ENCODE data around the gene NRXN3.

The NRXN3 gene

DNA sequence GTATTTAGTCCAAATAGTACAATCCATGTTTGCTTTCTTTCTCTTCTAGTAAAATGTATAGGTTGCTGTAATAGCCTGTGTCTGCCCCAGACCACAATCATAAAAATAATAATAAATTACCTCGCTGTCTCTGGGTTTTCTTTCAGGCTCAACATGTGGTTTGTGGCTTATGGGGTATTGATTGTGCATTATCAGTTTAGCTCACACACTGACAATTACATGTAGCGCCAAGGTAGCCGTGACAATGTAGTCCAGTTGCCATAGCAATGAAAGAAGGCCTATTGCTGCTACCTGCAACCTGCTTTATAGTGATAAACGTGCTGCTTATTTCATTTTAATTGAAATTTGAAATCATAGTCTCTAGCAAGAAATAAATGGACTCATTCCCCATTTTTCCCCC lies 1009.8 kb downstream of the NRXN3 start:
- TF ChIP-seq EZH2 (IDR thresholded peaks at IDR 0.05; ENCODE audit: borderline replicate concordance, low read length): no peak
- TF ChIP-seq, protein P1, sequence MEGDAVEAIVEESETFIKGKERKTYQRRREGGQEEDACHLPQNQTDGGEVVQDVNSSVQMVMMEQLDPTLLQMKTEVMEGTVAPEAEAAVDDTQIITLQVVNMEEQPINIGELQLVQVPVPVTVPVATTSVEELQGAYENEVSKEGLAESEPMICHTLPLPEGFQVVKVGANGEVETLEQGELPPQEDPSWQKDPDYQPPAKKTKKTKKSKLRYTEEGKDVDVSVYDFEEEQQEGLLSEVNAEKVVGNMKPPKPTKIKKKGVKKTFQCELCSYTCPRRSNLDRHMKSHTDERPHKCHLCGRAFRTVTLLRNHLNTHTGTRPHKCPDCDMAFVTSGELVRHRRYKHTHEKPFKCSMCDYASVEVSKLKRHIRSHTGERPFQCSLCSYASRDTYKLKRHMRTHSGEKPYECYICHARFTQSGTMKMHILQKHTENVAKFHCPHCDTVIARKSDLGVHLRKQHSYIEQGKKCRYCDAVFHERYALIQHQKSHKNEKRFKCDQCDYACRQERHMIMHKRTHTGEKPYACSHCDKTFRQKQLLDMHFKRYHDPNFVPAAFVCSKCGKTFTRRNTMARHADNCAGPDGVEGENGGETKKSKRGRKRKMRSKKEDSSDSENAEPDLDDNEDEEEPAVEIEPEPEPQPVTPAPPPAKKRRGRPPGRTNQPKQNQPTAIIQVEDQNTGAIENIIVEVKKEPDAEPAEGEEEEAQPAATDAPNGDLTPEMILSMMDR (IDR thresholded peaks at IDR 0.05; ENCODE audit: low read length): no peak
- no peak overlapping the region for H3K27ac ChIP-seq (ENCODE audit: low read depth, low read length, poor library complexity, severe bottlenecking)

DNA sequence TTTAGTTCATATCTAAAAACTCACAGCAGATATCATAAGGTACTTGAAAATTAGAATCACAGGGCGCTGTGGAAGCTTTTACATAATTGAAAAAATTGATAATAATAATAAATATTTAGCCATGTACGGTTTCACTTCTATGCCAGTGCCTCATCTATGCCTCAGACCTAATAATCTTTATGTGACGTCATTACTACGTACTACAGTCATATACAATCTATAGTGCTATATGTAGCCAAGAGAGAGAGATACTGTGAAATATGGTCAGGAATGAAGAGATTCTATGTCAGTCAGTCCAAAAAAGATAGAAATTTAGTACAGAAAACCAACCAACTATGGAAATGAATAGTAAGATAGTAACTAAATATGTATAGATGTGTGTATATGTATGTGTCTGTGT lies 1010.5 kb downstream of the NRXN3 start:
- Histone ChIP-seq H2AFZ (ENCODE audit: low read length) (no peak overlapping the region), H4K20me1 (ENCODE audit: insufficient read depth, low read length) (no peaks in the 10 kb centered on the region), H3K4me3 (ENCODE audit: low read depth, low read length, poor library complexity, severe bottlenecking) (no peak overlapping the region), H3K4me1 (ENCODE audit: insufficient read depth, low read length, severe bottlenecking) (no peaks in the 10 kb centered on the region), H3K79me2 (ENCODE audit: insufficient read depth, low read length) (no peaks in the 10 kb centered on the region), H3F3A (ENCODE audit: insufficient read depth, low read length) (no peaks in the 10 kb centered on the region), H3K9ac (ENCODE audit: low read length) (no peak overlapping the region), H3K9me3 (ENCODE audit: low read length) (no peaks in the 10 kb centered on the region), H3K27ac (ENCODE audit: low read depth, low read length, poor library complexity, severe bottlenecking) (no peak overlapping the region), H3K36me3 (ENCODE audit: insufficient read depth, low read length) (no peaks in the 10 kb centered on the region), H3K9me2 (ENCODE audit: low read depth, low read length) (no peaks in the 10 kb centered on the region), H3K4me2 (ENCODE audit: low read length) (no peak overlapping the region), H3K27me3 (ENCODE audit: insufficient read depth, low read length) (no peaks in the 10 kb centered on the region)
- TF ChIP-seq EZH2 (IDR thresholded peaks at IDR 0.05; ENCODE audit: borderline replicate concordance, low read length): no peak
- TF ChIP-seq, protein P1 (IDR thresholded peaks at IDR 0.05; ENCODE audit: low read length): no peak

More for the DNA sequence above, 1009.8 kb downstream of the NRXN3 start:
- H4K20me1 ChIP-seq (ENCODE audit: insufficient read depth, low read length): no peaks in the 10 kb centered on the region
- no peaks in the 10 kb centered on the region for H3K4me1 ChIP-seq (ENCODE audit: insufficient read depth, low read length, severe bottlenecking)
- H3K9ac ChIP-seq (ENCODE audit: low read length): no peak overlapping the region
- H3K79me2 ChIP-seq (ENCODE audit: insufficient read depth, low read length): no peaks in the 10 kb centered on the region
- no peak overlapping the region for H3K4me2 ChIP-seq (ENCODE audit: low read length)
- no peak overlapping the region for H2AFZ ChIP-seq (ENCODE audit: low read length)
- no peaks in the 10 kb centered on the region for H3F3A ChIP-seq (ENCODE audit: insufficient read depth, low read length)
- H3K9me3 ChIP-seq (ENCODE audit: low read length): no peaks in the 10 kb centered on the region
- no peaks in the 10 kb centered on the region for H3K36me3 ChIP-seq (ENCODE audit: insufficient read depth, low read length)
- no peak overlapping the region for H3K4me3 ChIP-seq (ENCODE audit: low read depth, low read length, poor library complexity, severe bottlenecking)
- no peaks in the 10 kb centered on the region for H3K27me3 ChIP-seq (ENCODE audit: insufficient read depth, low read length)
- H3K9me2 ChIP-seq (ENCODE audit: low read depth, low read length): no peaks in the 10 kb centered on the region

DNA sequence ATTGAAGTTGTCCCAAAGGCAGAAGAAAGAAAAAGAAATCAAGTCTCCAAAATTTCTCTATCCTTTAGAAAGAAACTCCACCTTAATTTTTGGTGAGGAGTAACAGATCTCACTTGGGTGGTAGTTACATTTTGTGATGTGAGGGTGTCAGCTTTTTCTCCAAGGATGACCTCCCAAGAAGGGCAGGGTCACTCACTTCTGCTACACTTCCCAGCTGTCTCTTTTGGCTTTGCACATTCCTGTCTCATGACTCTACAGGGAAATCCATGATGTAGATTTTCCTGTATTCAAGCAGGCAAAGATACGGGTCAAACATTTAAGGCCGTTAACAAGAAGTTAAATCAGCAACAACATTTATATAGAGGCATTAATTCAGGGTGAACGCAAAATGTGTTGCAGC lies 1016.4 kb downstream of the NRXN3 start:
- no peaks in the 10 kb centered on the region for H4K20me1 ChIP-seq (ENCODE audit: insufficient read depth, low read length)
- TF ChIP-seq EZH2 (IDR thresholded peaks at IDR 0.05; ENCODE audit: borderline replicate concordance, low read length): no peak
- TF ChIP-seq, protein P1 (IDR thresholded peaks at IDR 0.05; ENCODE audit: low read length): no peak
- H3K27ac ChIP-seq (ENCODE audit: low read depth, low read length, poor library complexity, severe bottlenecking): no peak overlapping the region

More for the DNA sequence above, 1016.4 kb downstream of the NRXN3 start:
- H3K36me3 ChIP-seq (ENCODE audit: insufficient read depth, low read length): no peaks in the 10 kb centered on the region
- H3K27me3 ChIP-seq (ENCODE audit: insufficient read depth, low read length): no peaks in the 10 kb centered on the region
- H3K79me2 ChIP-seq (ENCODE audit: insufficient read depth, low read length): no peaks in the 10 kb centered on the region
- H3K4me3 ChIP-seq (ENCODE audit: low read depth, low read length, poor library complexity, severe bottlenecking): no peak overlapping the region
- no peaks in the 10 kb centered on the region for H3K4me1 ChIP-seq (ENCODE audit: insufficient read depth, low read length, severe bottlenecking)
- H3F3A ChIP-seq (ENCODE audit: insufficient read depth, low read length): no peaks in the 10 kb centered on the region
- no peaks in the 10 kb centered on the region for H3K9me2 ChIP-seq (ENCODE audit: low read depth, low read length)
- no peak overlapping the region for H2AFZ ChIP-seq (ENCODE audit: low read length)
- no peak overlapping the region for H3K9ac ChIP-seq (ENCODE audit: low read length)
- H3K9me3 ChIP-seq (ENCODE audit: low read length): no peaks in the 10 kb centered on the region
- H3K4me2 ChIP-seq (ENCODE audit: low read length): no peak overlapping the region

Measured in OCI-LY1 (cell line).